GM21515 (cell line): ENCODE data around the gene RPL14.
"Not testable (repeated sequence)": the region's sequence is repeated elsewhere in the genome, so short reads cannot be mapped to it uniquely, and the experiment has no call there.

ENCODE experiments used
- ATAC-seq: cut with Tn5 transposase; IDR thresholded peaks from one replicate; pipeline ENCODE4 v1.9.1; 2021; ENCODE audit not compliant: unreplicated experiment

Gene RPL14

GRCh38 chr3:40456940-40457823 lies at the start of gene RPL14:
RPL14 (plus strand) TSS chr3:40457339; CDS start chr3:40457472, 133 bp downstream.
- peak; percentile 69 for ATAC-seq

DNA sequence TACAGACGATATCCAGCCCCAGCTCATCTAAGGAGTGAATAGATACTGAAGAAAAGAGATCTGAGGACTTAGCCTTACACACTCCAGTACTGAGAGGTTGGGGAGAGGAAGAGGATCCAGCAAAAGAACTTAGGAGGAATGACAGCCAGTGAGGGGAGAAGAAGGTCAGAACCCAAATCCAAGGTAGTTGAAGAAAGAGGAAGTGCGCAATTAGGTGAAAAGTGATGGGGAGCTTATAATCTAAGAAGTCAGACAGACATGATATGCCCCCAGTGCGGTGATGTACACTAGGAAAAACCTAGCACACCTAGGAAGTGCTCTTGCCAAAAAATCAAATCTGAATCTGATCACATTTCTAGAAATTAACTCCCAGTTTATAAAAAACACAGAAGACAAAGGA lies 49.5 kb upstream of the RPL14 start:
- no peak for ATAC-seq

GRCh38 chr3:40414270-40414669 lies 42.9 kb upstream of the RPL14 start:
- ATAC-seq, result no peak

DNA sequence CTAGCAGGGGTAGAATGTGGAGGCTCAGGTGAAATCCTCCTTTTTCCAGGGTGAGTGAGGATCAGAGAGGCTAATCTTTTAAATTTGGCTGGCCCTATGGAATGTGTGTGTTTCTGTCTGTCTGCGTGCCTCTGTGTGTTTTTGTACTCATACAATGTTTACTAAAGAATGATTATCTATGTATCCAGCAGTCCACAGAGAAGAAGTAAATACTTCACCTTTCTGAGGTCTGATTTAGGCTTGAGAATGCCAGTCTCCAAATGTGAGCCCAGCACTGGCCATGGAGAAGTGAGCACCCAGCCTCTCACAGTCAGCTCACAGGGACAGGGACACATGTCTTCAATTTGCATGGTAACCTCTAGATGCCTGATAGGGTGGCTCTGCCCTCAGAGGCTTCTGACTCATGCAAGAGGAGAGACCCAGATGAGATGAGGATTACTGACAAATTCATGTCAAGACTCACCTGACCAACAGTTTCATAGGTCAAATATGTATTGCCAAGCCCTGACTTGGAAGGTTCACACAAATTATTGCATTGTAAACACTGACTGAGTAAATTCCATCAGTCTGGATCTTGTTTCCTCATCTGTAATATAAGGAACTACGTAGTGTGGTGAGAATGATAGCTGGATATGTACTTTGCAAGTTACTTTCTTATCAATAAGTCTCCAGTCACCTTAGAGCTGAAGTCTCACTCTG lies 39.1 kb upstream of the RPL14 start:
- ATAC-seq, result no peak

DNA sequence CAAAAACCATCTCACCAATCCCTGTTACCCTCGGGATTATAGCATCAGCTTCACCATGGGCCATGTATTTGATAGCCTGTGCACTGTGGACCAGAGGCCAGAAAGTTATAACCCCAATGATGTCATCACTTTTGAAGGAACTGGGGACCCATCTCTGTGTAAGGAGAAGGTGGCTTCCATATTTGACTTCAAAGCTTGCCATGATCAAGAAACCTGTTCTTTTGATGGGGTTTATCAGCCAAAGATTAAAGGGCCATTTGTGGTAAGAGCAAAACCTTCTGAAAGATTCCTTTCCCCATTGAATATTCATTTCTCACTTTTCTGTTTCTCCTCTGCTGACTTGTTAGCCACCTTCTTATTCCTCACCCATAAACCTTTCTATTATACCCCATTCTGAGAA lies 34.3 kb upstream of the RPL14 start:
- ATAC-seq, result no peak

GRCh38 chr3:40427045-40427669 lies 30.0 kb upstream of the RPL14 start:
- no peak for ATAC-seq

DNA sequence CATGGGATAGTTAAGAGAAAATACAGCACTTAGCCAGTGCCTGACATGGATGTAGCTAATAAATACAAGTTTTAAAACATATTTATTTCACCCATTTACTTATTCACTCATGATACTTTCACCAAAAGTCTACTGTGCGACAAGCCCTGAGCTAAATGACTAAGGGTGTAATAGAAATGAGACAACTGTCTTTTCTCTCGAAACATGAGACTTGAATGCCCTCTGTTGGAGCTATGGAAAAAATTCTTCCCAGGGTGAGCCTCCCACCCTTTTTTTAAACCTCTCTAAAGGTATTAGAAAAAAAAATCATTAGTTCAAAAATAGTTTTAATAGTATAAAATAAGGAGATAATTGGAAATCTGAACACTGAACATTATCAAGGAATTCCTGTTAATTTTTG lies 24.3 kb upstream of the RPL14 start:
- no peak for ATAC-seq

- no peak for ATAC-seq
Observed at GRCh38 chr3:40437889-40438288, 19.2 kb upstream of the RPL14 start.

DNA sequence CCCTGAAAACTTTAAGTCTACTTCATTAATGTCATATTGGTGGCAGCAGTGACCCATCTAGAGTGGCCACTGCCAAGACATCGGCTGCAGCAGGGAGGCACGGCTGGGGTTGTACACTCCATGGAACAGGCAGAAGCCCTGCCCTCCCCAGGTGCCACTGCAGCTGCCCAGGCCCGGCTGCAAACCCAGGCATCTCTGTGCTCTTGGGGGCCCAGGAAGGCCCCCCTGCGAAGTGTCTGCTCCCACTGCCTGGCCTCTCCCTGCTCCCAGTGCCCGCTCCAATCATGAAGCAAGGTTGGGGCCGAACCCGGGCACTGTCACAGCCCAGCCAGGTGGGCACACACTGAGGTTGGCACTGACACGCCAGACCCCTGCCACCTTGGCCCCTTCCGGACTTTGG lies 12.1 kb upstream of the RPL14 start:
- ATAC-seq, result no peak

DNA sequence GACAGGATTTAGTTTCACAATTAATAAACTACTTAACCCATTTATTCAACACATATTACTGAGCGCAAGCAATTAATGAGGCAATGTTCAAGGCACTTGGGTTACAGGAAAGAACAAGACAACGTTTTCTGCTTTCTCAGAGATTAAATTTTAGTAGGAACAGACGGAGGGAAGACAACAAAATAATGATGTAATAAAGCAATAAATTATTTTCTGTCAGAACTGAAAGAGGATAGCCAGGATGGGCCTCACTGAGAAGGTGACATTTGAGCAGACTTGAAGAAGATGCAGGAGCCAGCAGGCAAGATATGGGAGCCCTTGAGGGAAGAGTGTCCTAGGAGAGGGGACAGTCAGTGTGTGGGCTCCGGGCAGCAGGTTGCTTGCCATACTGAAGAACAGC lies 11.3 kb upstream of the RPL14 start:
- no peak for ATAC-seq

- ATAC-seq, result no peak
Observed at GRCh38 chr3:40450438-40450837, 6.7 kb upstream of the RPL14 start.

GRCh38 chr3:40451551-40451950 lies 5.6 kb upstream of the RPL14 start:
- ATAC-seq, result no peak

- ATAC-seq, result no peak
Observed at GRCh38 chr3:40452057-40452456, 5.1 kb upstream of the RPL14 start.

DNA sequence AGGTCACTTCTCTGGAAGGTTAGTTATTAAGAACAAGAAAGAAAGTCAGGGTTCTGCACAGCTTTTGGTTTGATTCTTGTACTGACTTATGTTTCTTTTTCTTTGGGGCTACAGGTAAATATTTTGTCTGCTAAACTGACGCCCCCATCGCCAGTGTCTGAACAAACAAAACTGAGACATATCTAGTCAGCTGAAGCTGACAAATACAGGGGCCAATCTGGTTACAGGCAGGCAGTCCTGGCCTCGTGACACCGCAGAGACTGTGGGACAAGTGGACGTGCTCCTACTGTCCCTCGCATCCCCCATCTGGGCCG lies 4.6 kb upstream of the RPL14 start:
- ATAC-seq, result no peak

DNA sequence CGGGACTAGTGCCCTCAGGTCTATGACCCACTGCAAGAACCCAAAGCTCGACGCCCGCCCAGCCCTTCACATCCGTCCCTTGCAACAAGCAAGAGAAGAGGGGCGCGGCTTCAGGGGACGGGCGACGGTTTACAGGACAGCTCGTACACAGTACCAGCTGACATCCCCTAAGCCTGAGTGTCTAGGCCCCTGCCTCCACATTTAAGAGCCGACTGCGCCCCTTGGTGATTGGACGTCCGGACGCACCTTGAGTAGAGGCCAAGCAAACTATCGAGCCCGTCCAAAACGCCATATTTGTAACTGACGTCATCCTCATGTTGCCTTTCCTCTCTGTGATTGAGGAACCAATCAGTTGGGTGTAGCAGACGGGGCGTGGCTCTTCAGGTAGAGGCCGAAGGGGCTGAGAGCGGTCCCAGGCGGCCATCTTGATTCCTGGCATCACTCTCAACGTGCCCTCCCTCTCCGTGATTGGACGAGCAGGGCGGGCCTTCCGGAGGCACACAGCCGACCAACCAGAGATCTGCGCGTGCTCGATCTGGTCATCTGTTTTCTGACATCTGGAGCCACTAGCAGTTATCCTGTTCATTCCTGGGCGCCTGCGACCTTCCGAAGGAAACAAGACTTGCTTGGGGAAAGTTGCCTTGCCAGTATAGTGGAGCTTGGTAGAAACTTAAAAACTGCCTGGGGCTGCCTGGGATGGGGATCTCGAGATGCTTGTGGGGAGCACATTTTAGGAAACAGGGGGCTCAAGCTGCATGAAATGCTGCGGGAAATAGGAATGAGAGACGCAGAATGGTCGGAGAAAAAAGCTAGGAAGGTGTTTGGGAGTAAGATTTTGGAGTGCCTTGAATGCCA lies 4.0 kb upstream of the RPL14 start:
- ATAC-seq, result peak; percentile 95

GRCh38 chr3:40453933-40454332 lies 3.2 kb upstream of the RPL14 start:
- ATAC-seq, result no peak

DNA sequence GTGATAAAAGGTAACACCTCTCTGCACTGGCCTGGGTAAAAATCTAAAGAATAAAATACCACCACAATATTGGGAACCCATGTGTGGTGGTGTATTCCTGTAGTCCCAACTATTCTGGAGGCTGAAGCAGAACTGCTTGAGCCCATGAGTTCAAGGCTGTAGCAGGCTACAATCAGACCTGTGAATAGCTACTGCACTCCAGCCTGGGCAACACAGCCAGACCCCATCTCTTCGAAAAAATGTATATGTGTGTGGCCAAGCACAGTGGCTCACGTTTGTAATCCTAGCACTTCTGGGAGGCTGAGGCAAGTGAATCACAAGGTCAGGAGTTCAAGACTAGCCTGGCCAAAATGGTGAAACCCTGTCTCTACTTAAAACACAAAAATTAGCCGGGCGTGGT lies 1.8 kb upstream of the RPL14 start:
- no peak for ATAC-seq

DNA sequence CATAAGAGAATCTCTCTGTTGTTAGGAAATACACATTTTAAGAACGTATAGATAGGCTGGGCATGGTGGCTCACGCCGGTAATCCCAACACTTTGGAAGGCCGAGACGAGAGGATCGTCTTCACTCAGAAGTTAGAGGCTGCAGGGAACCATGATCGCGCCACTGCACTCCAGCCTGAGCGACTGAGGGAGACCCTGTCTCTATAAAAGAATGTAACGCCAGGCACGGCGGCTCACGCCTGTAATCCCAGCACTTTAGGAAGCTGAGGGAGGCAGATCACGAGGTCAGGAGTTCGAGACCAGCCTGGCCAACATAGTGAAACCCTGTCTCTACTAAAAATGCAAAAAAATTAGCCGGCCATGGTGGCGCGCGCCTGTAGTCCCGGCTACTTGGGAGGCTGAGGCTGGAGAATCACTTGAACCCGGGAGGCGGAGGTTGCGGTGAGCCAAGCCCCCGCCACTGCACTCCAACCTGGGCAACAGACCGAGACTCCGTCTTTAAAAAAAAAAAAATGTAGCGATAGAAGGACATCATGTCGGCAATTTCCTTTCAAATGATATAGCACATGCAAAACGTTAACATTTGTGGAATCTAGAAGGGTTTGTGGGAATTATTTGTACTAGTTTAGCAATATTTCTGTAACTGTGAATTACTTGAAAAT lies 730 bp upstream of the RPL14 start:
- ATAC-seq, result no peak

GRCh38 chr3:40458473-40458872 lies 1.3 kb downstream of the RPL14 start:
- ATAC-seq, result no peak

- not testable (repeated sequence) for ATAC-seq
Observed at GRCh38 chr3:40460481-40460880, 3.3 kb downstream of the RPL14 start.

- no peak for ATAC-seq
Observed at GRCh38 chr3:40461161-40461560, 4.0 kb downstream of the RPL14 start.
